ENCODE measurements around the gene ZNF627.

Gene ZNF627

DNA sequence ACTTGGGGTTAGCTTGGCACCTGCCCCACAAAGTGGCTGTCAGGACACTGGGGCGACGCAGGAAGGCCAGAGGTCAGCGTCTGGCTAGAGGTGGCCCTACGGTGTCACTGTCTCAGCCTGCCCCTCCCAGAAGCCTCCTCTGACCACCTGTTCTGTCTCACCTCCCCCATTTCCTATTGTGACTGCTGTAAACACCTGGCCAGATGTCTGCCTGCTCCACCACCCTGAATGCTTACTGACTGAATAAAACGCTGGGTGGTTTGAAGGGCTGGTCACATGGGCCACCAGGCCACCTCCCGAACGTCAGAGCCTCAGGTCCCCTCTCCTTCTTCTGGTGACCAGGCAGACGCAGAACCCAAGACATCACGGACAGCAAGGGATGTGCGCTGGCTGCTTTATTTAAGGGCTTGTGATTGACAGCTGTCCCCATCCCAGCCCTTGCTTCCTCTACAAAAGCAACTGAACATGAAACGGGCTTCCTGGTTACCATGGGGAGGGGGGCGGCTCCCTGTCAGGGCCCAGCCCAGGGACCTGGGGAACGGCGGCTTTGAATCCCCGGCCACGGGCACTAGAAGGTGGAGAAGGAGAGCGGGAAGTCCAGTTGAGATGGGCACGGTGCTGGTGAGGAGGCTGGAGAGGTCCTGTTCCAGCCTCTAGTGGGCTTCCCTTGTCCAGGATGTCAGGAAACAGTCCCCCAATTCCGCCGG is 44.5 kb upstream of the ZNF627 start:
- peaks cover 12% of the 10 kb centered on the region for H3K36me3 Mint-ChIP-seq (ENCODE audit: low read depth)

DNA sequence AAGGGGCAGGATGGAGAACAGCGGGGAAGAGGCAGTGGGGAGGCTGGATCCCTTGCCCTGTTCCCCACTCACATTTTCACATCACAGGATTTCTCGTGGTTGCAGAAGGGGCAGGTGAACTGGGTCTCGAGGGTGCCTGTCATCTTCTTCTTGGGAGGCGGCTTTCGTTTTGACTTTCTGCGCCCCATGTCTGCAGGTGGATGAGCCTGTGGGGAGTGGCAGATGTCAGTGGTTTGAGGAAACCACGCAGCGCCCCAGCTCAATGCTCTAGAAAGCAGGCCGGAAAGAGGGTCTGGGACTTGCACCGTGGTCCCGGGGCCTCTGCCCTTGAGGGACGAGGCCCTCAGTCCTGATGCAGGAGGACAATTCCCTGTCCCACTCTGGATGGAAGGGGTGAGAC is 43.1 kb upstream of the ZNF627 start:
- DNase-seq, result no peak
- peaks cover 7% of the 10 kb centered on the region for H3K27me3 Mint-ChIP-seq (ENCODE audit: low read depth, poor library complexity)
- no peak overlapping the region for H3K4me3 Mint-ChIP-seq
- H3K27ac Mint-ChIP-seq, result no peak overlapping the region
- TF ChIP-seq, protein P1, sequence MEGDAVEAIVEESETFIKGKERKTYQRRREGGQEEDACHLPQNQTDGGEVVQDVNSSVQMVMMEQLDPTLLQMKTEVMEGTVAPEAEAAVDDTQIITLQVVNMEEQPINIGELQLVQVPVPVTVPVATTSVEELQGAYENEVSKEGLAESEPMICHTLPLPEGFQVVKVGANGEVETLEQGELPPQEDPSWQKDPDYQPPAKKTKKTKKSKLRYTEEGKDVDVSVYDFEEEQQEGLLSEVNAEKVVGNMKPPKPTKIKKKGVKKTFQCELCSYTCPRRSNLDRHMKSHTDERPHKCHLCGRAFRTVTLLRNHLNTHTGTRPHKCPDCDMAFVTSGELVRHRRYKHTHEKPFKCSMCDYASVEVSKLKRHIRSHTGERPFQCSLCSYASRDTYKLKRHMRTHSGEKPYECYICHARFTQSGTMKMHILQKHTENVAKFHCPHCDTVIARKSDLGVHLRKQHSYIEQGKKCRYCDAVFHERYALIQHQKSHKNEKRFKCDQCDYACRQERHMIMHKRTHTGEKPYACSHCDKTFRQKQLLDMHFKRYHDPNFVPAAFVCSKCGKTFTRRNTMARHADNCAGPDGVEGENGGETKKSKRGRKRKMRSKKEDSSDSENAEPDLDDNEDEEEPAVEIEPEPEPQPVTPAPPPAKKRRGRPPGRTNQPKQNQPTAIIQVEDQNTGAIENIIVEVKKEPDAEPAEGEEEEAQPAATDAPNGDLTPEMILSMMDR (IDR thresholded peaks at IDR 0.05), result no peak
- peaks cover 12% of the 10 kb centered on the region for H3K36me3 Mint-ChIP-seq (ENCODE audit: low read depth)
- H3K9me3 Mint-ChIP-seq, result no peaks in the 10 kb centered on the region
- H3K4me1 Mint-ChIP-seq, result peaks cover 22% of the 10 kb centered on the region

More for the DNA sequence above, 44.5 kb upstream of the ZNF627 start:
- TF ChIP-seq, protein P1 (IDR thresholded peaks at IDR 0.05), result no peak
- H3K4me1 Mint-ChIP-seq, result peaks cover 12% of the 10 kb centered on the region
- H3K4me3 Mint-ChIP-seq, result no peak overlapping the region
- no peak for DNase-seq
- no peak overlapping the region for H3K27ac Mint-ChIP-seq
- no peaks in the 10 kb centered on the region for H3K9me3 Mint-ChIP-seq
- peaks cover 7% of the 10 kb centered on the region for H3K27me3 Mint-ChIP-seq (ENCODE audit: low read depth, poor library complexity)

DNA sequence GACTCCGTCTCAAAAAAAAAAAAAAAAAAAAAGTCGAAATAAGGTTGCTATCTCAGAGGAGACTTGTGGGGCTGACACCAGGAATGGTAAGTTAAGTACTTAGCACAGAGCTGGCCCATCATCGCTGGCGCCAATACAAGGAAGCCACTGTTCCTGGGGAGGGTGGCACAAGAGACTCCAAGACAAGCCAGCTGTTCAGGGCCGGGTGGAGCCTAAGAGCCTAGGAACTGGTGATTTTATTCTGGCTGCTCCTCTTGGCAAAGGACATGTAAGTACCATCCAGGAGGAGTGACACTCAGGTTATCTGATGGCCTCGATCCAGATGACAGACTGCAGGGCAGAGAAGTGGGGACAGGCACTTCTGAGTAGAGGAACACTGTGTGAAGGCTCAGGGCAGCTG is 42.0 kb upstream of the ZNF627 start:
- peak overlapping the region; percentile 18 for H3K4me3 Mint-ChIP-seq
- peaks cover 12% of the 10 kb centered on the region for H3K36me3 Mint-ChIP-seq (ENCODE audit: low read depth)
- no peaks in the 10 kb centered on the region for H3K9me3 Mint-ChIP-seq
- peaks cover 7% of the 10 kb centered on the region for H3K27me3 Mint-ChIP-seq (ENCODE audit: low read depth, poor library complexity)
- DNase-seq, result no peak
- peaks cover 28% of the 10 kb centered on the region for H3K4me1 Mint-ChIP-seq
- TF ChIP-seq, protein P1 (IDR thresholded peaks at IDR 0.05), result no peak
- no peak overlapping the region for H3K27ac Mint-ChIP-seq

DNA sequence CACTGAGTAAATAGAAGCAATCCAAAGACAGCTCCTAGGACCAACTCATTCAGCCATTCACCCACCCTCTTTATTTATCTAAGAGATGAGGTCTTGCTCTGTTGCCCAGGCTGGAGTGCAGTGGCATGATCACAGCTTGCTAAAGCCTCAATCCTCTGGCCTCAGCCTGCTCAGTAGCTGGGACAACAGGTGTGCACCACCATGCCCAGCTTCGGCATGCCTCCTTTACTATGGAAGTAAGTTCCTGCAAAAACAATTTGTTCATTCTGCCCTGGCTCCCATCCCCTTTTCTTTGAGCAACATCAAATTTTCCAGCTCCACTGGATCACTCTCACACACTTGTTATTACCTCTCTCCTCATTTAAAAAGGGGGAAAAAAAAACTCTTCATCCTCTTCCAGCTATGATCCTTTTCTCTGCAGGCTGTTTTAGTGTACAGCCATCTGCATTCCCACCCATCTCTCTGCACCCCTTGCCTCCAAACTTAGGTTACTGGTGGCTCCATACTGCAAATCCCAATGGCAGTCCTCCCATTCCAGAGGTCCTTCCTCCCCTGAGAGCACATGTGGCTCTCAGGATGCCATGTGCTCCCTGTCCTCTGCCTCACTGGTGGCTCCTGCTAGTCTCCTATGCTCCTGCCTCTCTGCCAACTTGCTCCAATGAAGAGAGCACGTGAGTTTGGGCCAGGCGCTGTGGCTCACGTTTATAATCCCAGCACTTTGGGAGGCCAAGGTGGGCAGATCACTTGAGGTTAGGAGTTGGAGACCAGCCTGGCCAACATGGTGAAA is 40.5 kb upstream of the ZNF627 start:
- H3K9me3 Mint-ChIP-seq, result no peaks in the 10 kb centered on the region
- peaks cover 37% of the 10 kb centered on the region for H3K4me1 Mint-ChIP-seq
- H3K36me3 Mint-ChIP-seq (ENCODE audit: low read depth), result peaks cover 12% of the 10 kb centered on the region
- H3K27ac Mint-ChIP-seq, result peak overlapping the region; percentile 22
- peak overlapping the region; percentile 66 for H3K4me3 Mint-ChIP-seq
- TF ChIP-seq, protein P1 (IDR thresholded peaks at IDR 0.05), result no peak
- DNase-seq, result no peak
- H3K27me3 Mint-ChIP-seq (ENCODE audit: low read depth, poor library complexity), result peaks cover 7% of the 10 kb centered on the region

DNA sequence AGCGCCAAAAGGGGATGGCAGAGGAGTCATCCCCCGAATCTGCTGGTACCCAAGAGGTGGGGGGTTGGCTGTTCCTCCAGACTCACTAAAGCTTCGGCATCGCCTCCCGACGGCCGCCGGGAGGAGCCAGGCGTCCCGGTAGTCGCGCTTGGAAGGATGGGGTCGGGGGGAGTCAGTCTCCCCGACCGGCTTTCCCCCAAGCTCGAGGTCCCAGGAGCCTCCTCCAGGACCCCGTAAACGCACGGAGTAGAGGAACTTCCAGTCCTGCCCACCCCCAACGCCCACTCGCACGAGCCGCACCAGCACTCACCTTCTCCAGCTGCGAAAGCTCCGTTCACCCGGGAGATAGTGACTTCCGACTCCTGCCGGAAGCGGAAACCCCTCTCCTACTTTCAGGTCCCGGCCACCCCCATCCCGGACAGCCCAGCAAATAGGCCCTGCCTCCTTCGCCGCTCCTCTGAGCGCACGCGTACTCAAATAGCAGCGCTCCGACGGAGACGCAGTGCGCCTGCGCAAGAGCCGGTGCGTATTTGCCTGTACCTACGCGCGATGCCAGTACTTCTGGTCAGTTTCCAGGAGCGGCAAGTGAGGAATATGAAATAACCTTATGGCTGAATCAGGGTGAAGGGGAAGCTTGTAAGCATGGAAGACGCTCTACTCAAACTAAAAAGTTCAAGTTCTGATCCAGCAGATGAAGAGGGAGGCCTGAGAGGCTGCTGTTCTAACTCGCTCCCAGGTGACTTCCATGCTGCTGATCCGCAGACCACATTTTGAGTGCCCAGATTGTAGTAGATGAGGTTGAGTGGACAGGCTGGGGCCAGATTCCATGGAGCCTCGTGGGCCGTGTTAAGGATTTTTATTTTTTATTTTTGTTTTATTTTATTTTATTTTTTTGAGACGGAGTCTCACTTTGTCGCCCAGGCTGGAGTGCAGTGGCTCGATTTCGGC is 38.1 kb upstream of the ZNF627 start, which contains the start of gene ELOF1:
TSS of gene ELOF1 (minus strand) at position 350 of the 948 bp plus-strand sequence. CDS start 4,883 bp downstream, outside the sequence.
- peak within 1 kb of the TSS; percentile 64 for H3K27ac Mint-ChIP-seq
- H3K36me3 Mint-ChIP-seq (ENCODE audit: low read depth), result peaks cover 7% of the 10 kb centered on the region
- no peaks in the 10 kb centered on the region for H3K9me3 Mint-ChIP-seq
- peaks cover 39% of the 10 kb centered on the region for H3K4me1 Mint-ChIP-seq
- DNase-seq, result peak; percentile 97
- TF ChIP-seq, protein P1 (IDR thresholded peaks at IDR 0.05), result no peak
- H3K4me3 Mint-ChIP-seq, result peak within 1 kb of the TSS; percentile 87
- peaks cover 10% of the 10 kb centered on the region for H3K27me3 Mint-ChIP-seq (ENCODE audit: low read depth, poor library complexity)
